Astrocyte of the cerebellum (primary cell): ENCODE results near the gene CD300LB.

Experiments used
- DNase-seq: peaks from one replicate; pipeline ENCODE4 v3.0.0-alpha.2; 2011; ENCODE audit warnings: low read depth
- H3K4me3 ChIP-seq: 2 replicates; pipeline ENCODE4 v1.5.1; 2011; ENCODE audit warnings: mild to moderate bottlenecking, low read depth, low read length, moderate library complexity
- CTCF ChIP-seq: IDR thresholded peaks from 2 replicates; pipeline ENCODE4 v1.5.1; 2012; ENCODE audit warnings: low read length, low read depth, moderate library complexity, mild to moderate bottlenecking; ENCODE audit errors: missing control alignments
- in situ Hi-C: cut with HindIII; loops from 2 replicates; pipeline ENCODE4 v1.10.0; 2017; ENCODE audit warnings: low sequenced_read_pairs

The CD300LB gene

GRCh38 chr17:74543891-74544760 lies 12.9 kb upstream of the CD300LB start:
- H3K4me3 ChIP-seq = no peak overlapping the region
- TF ChIP-seq CTCF = no peak
- DNase-seq = no peak
- in situ Hi-C loops = no loop called here

GRCh38 chr17:74543406-74543805 lies 12.1 kb upstream of the CD300LB start:
- no peak for DNase-seq
- no peak overlapping the region for H3K4me3 ChIP-seq
- TF ChIP-seq CTCF = no peak
- in situ Hi-C loops = no loop called here

- DNase-seq = no peak
- H3K4me3 ChIP-seq = no peak overlapping the region
- in situ Hi-C loops = no loop called here
- TF ChIP-seq CTCF = no peak
Measured at GRCh38 chr17:74542727-74543383, 11.6 kb upstream of the CD300LB start.

- no peak for TF ChIP-seq CTCF
- DNase-seq = no peak
- in situ Hi-C loops = no loop called here
- no peak overlapping the region for H3K4me3 ChIP-seq
Measured at GRCh38 chr17:74542166-74542565, 10.9 kb upstream of the CD300LB start.

- in situ Hi-C loops = no loop called here
- TF ChIP-seq CTCF = no peak
- no peak for DNase-seq
- no peak overlapping the region for H3K4me3 ChIP-seq
Measured at GRCh38 chr17:74541176-74542111, 10.2 kb upstream of the CD300LB start.

- no peak overlapping the region for H3K4me3 ChIP-seq
- no peak for TF ChIP-seq CTCF
- in situ Hi-C loops = no loop called here
- DNase-seq = no peak
Measured at GRCh38 chr17:74539281-74539820, 8.1 kb upstream of the CD300LB start.
